Right lobe of liver (tissue), 6 donors: ENCODE results near the gene ESF1. TPM values are rescaled to one million over a fixed set of nuclear protein-coding genes. Genes with fewer than 3 reads are reported as not detected.
A peak's percentile ranks its signal among the peaks of the same experiment; 100 is the strongest.

Experiments used
- ATAC-seq, 4 donors: fragments of 200-7000 bp; cut with Tn5 transposase; one replicate each; pipeline ENCODE4 v1.9.1; 2020; ENCODE audit warnings: mild to moderate bottlenecking in 4 of 4, moderate library complexity in 4 of 4
- DNase-seq, 3 donors: peaks; one replicate each; pipeline ENCODE4 v3.0.0-alpha.2; 2020
- H3K27ac ChIP-seq, 3 donors: fragments of 200-600 bp; one replicate each; pipeline ENCODE4 v1.8.0; 2022
- H3K27me3 ChIP-seq, 2 donors: fragments of 200-600 bp; one replicate each; pipeline ENCODE4 v1.8.0; 2022
- H3K36me3 ChIP-seq, 4 donors: fragments of 200-600 bp; sonication (generic) in 1 of 4; one replicate each; pipeline versions ENCODE4 v1.5.1 to v1.8.0; 2017 to 2022; ENCODE audit warnings: control low read depth in 1 of 4
- H3K4me1 ChIP-seq, 4 donors: fragments of 200-600 bp; sonication (generic) in 1 of 4; one replicate each; pipeline versions ENCODE4 v1.5.1 to v1.8.0; 2017 to 2022; ENCODE audit warnings: control low read depth in 1 of 4
- H3K4me3 ChIP-seq, 3 donors: fragments of 200-600 bp; one replicate each; pipeline ENCODE4 v1.8.0; 2022
- H3K9me3 ChIP-seq, 4 donors: fragments of 200-600 bp; sonication (generic) in 1 of 4; one replicate each; pipeline versions ENCODE4 v1.5.1 to v1.8.0; 2017 to 2022; ENCODE audit warnings: control low read depth in 1 of 4
- CTCF ChIP-seq, 4 donors: fragments of 200-600 bp in 3 of 4; fragments of 450-650 bp in 1 of 4; IDR thresholded peaks; one replicate each; pipeline versions ENCODE4 v1.5.1 to v1.8.0; 2016 to 2022; ENCODE audit warnings: antibody characterized with exemption in 4 of 4, mild to moderate bottlenecking in 2 of 4
- POLR2A ChIP-seq: fragments of 450-650 bp; IDR thresholded peaks from one replicate; pipeline ENCODE4 v1.6.1; 2017; ENCODE audit warnings: antibody characterized with exemption, mild to moderate bottlenecking
- WGBS: methylation state at CpG from one replicate; pipeline ENCODE4 v1.1.6; 2018; ENCODE audit warnings: low coverage, low lambda C conversion rate; ENCODE audit not compliant: insufficient coverage; ENCODE audit errors: missing lambda C conversion rate; 5-methylcytosine and 5-hydroxymethylcytosine counted together
- intact Hi-C, 2 donors: fragments of 100-400 bp; cut with DNase I; formaldehyde crosslinking; loops; one replicate each; pipeline versions ENCODE4 v1.11.2 to v1.14.1; 2022
- total RNA-seq, 6 experiments: library from RNA; depleted of rRNA in 2 of 6; stranded (reverse); fragments of >200 nt in 2 of 6; fragmentation: NEBNext Ultra II Directional in 3 of 6; extraction: Animal tissue kit (Norgen Biotek cat#: 25700) in 3 of 6; gene quantifications; one replicate each; pipeline versions ENCODE4 v1.1.0 to v1.2.4, GENCODE V29; 2016 to 2023
- donor health status: DM: no; HTN: yes; CAD: no.
- donor health status: DM: no; HTN: no; CAD: no.
- donor health status: DM: no; HTN: no; CAD: no.
- donor health status: DM: no; HTN: yes; CAD: no.
- donor health status: DM: no; HTN: yes; CAD: no.

Gene ESF1
- total RNA-seq, 6 experiments from 2014 or later, result 4.4 to 8.9 (median 6.9) TPM

- Histone ChIP-seq H3K36me3 (peaks cover 0 to 23% (median 2%) of the 10 kb centered on the region in 4 donors), H3K4me3 (no peak overlapping the region), H3K4me1 (no peaks in the 10 kb centered on the region), H3K27ac (no peak overlapping the region), H3K9me3 (no peaks in the 10 kb centered on the region), H3K27me3 (no peaks in the 10 kb centered on the region)
- ATAC-seq, result no peak
- no peak for DNase-seq
- intact Hi-C loops, result no loop called here
- 75% methylated on average over 2 of the region's 2 CpGs for WGBS
- no peak for TF ChIP-seq CTCF (IDR thresholded peaks at IDR 0.05)
- no peak for TF ChIP-seq POLR2A
These were observed 66.5 kb downstream of the ESF1 start for GRCh38 chr20:13718171-13718570.

DNA sequence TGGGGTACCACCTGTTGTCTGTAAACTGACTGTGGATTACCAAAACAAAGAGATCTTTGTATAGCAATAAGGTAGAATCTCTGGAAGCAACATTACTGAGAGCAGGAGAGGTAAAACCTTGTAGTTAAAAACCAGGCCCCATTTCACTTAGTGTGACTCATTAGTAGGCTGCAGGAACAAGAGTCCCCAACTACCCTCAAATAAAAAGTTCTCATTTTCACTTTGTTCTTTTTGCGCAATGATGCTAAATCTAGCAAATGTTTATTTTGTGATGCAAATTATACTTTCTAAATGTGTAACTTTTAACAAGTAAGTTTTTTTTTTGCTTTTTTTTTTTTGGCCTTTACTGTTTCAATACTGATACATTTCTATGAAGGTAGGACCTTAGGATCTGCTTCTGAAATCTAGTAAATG, 67.1 kb downstream of the ESF1 start:
- H3K9me3 ChIP-seq, result no peaks in the 10 kb centered on the region
- H3K27me3 ChIP-seq, result no peaks in the 10 kb centered on the region
- TF ChIP-seq CTCF (IDR thresholded peaks at IDR 0.05) (no peak), POLR2A (no peak)
- no peak overlapping the region for H3K4me3 ChIP-seq
- no peaks in the 10 kb centered on the region for H3K4me1 ChIP-seq
- H3K36me3 ChIP-seq, result peaks cover 0 to 23% (median 3%) of the 10 kb centered on the region in 4 donors
- WGBS, result 100% methylated on average over 1 of the region's 1 CpG
- intact Hi-C loops, result no loop called here
- ATAC-seq (no peak), DNase-seq (no peak)
- H3K27ac ChIP-seq, result no peak overlapping the region

GRCh38 chr20:13715171-13715570, 69.5 kb downstream of the ESF1 start:
- H3K4me3 ChIP-seq, result no peak overlapping the region
- TF ChIP-seq POLR2A (no peak), CTCF (IDR thresholded peaks at IDR 0.05) (no peak)
- no peak for DNase-seq
- peaks cover 0 to 23% (median 3%) of the 10 kb centered on the region in 4 donors for H3K36me3 ChIP-seq
- 94% methylated on average over 3 of the region's 3 CpGs for WGBS
- no peak for ATAC-seq
- H3K9me3 ChIP-seq, result no peaks in the 10 kb centered on the region
- H3K27ac ChIP-seq, result no peak overlapping the region
- no peaks in the 10 kb centered on the region for H3K27me3 ChIP-seq
- intact Hi-C loops, result no loop called here
- H3K4me1 ChIP-seq, result no peaks in the 10 kb centered on the region

DNA sequence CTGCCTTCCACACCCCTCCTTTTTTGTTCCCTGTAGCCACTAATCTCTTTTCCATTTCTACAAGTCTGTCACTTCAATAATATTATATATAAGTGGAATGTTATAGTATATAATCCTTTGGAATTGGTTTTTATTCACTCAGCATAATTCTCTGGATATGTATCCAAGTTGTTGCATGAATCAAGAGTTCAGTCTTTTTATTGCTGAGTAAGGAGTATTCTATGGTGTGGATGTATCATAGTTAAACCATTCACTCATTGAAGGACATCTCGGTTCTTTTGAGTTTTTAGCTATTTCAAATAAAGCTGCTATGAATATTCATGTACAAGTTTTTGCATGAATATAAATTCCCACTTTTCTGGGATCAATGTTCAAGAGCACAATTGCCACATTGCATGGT, 76.5 kb downstream of the ESF1 start:
- no peak for TF ChIP-seq CTCF (IDR thresholded peaks at IDR 0.05)
- no peak for TF ChIP-seq POLR2A
- intact Hi-C loops, result no loop called here
- 72% methylated on average over 1 of the region's 1 CpG for WGBS
- H3K9me3 ChIP-seq, result no peaks in the 10 kb centered on the region
- ATAC-seq (no peak), DNase-seq (no peak)
- H3K27ac ChIP-seq, result no peak overlapping the region
- no peaks in the 10 kb centered on the region for H3K4me1 ChIP-seq
- H3K36me3 ChIP-seq, result peaks cover 0 to 2% (median 0%) of the 10 kb centered on the region in 4 donors
- H3K4me3 ChIP-seq, result no peak overlapping the region
- no peaks in the 10 kb centered on the region for H3K27me3 ChIP-seq

DNA sequence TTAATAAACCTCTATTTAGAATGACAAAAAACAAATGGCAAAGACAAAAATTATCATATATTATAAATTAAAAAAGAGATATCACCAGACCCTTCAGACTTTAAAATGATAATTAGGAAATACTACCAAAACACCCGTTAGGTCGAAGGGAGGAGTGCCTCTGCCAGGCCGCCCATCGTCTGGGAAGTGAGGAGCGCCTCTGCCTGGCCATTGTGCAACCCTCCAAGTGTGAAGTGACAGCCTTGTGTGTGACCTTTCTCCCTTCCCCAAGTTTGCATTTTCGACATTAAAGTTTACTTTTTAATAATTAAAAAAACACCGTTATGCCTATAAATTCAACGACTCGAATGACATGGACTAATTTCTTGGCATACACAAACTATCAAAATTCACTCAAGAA, 81.5 kb downstream of the ESF1 start:
- Histone ChIP-seq H3K36me3 (no peaks in the 10 kb centered on the region), H3K9me3 (no peaks in the 10 kb centered on the region), H3K4me3 (no peak overlapping the region), H3K4me1 (no peaks in the 10 kb centered on the region), H3K27ac (no peak overlapping the region), H3K27me3 (no peaks in the 10 kb centered on the region)
- intact Hi-C loops, result no loop called here
- ATAC-seq, result no peak
- TF ChIP-seq CTCF (IDR thresholded peaks at IDR 0.05), result peak in 1 of 4 donors; percentile 11
- TF ChIP-seq POLR2A, result no peak
- no peak for DNase-seq
- 55% methylated on average over 9 of the region's 9 CpGs for WGBS
